Activated naive CD4-positive, alpha-beta T cell treated with anti-CD3 and anti-CD28 coated beads, Interleukin-2, amount 50 U/mL, for 24 hours (primary cell): Measurements from ENCODE around the gene CNPY4.
A peak's percentile ranks its signal among the peaks of the same experiment; 100 is the strongest.

Experiments used
- H3K27ac Mint-ChIP-seq: one replicate; pipeline ENCODE4 v1.8.0; 2021; ENCODE audit warnings: mild to moderate bottlenecking, mixed read lengths
- H3K27me3 Mint-ChIP-seq: one replicate; pipeline ENCODE4 v1.8.0; 2021; ENCODE audit warnings: mixed read lengths
- H3K36me3 Mint-ChIP-seq: one replicate; pipeline ENCODE4 v1.8.0; 2021; ENCODE audit warnings: mixed read lengths
- H3K4me1 Mint-ChIP-seq: one replicate; pipeline ENCODE4 v1.8.0; 2021; ENCODE audit warnings: mixed read lengths
- H3K4me3 Mint-ChIP-seq: one replicate; pipeline ENCODE4 v1.8.0; 2021; ENCODE audit warnings: mild to moderate bottlenecking, mixed read lengths
- H3K9me3 Mint-ChIP-seq: one replicate; pipeline ENCODE4 v1.8.0; 2021; ENCODE audit warnings: mixed read lengths

The CNPY4 gene

GRCh38 chr7:100147278-100147677, 27.8 kb downstream of the CNPY4 start:
- no peak overlapping the region for H3K4me3 Mint-ChIP-seq
- H3K27ac Mint-ChIP-seq, result no peak overlapping the region
- H3K4me1 Mint-ChIP-seq, result peaks cover 29% of the 10 kb centered on the region
- no peaks in the 10 kb centered on the region for H3K27me3 Mint-ChIP-seq
- H3K9me3 Mint-ChIP-seq, result no peaks in the 10 kb centered on the region
- H3K36me3 Mint-ChIP-seq, result peaks cover 5% of the 10 kb centered on the region

GRCh38 chr7:100148225-100148558, 28.8 kb downstream of the CNPY4 start:
- Mint-ChIP-seq H3K27me3 (no peaks in the 10 kb centered on the region), H3K9me3 (no peaks in the 10 kb centered on the region), H3K4me1 (peaks cover 34% of the 10 kb centered on the region), H3K27ac (peak overlapping the region; percentile 93), H3K36me3 (peaks cover 6% of the 10 kb centered on the region), H3K4me3 (peak overlapping the region; percentile 87)

- Mint-ChIP-seq H3K36me3 (peaks cover 6% of the 10 kb centered on the region), H3K9me3 (no peaks in the 10 kb centered on the region), H3K27ac (peak within 1 kb of the TSS; percentile 93), H3K4me3 (peak within 1 kb of the TSS; percentile 87), H3K4me1 (peaks cover 37% of the 10 kb centered on the region), H3K27me3 (no peaks in the 10 kb centered on the region)
Measured at GRCh38 chr7:100148559-100149328, 29.3 kb downstream of the CNPY4 start, which contains the start of gene LAMTOR4. Gene LAMTOR4 (plus strand): TSS chr7:100148918. CDS start chr7:100148973, 55 bp downstream.

GRCh38 chr7:100152404-100152803, 33.0 kb downstream of the CNPY4 start:
- H3K36me3 Mint-ChIP-seq, result peaks cover 6% of the 10 kb centered on the region
- H3K27me3 Mint-ChIP-seq, result no peaks in the 10 kb centered on the region
- no peak overlapping the region for H3K4me3 Mint-ChIP-seq
- no peaks in the 10 kb centered on the region for H3K9me3 Mint-ChIP-seq
- peaks cover 56% of the 10 kb centered on the region for H3K4me1 Mint-ChIP-seq
- H3K27ac Mint-ChIP-seq, result no peak overlapping the region

- Mint-ChIP-seq H3K9me3 (no peaks in the 10 kb centered on the region), H3K4me1 (peaks cover 55% of the 10 kb centered on the region), H3K4me3 (no peak overlapping the region), H3K27ac (no peak overlapping the region), H3K27me3 (no peaks in the 10 kb centered on the region), H3K36me3 (peaks cover 9% of the 10 kb centered on the region)
Measured at GRCh38 chr7:100152937-100153666, 33.7 kb downstream of the CNPY4 start.

GRCh38 chr7:100153708-100154535, 34.5 kb downstream of the CNPY4 start:
- peaks cover 50% of the 10 kb centered on the region for H3K4me1 Mint-ChIP-seq
- no peaks in the 10 kb centered on the region for H3K9me3 Mint-ChIP-seq
- H3K4me3 Mint-ChIP-seq, result no peak overlapping the region
- peaks cover 9% of the 10 kb centered on the region for H3K36me3 Mint-ChIP-seq
- H3K27ac Mint-ChIP-seq, result no peak overlapping the region
- no peaks in the 10 kb centered on the region for H3K27me3 Mint-ChIP-seq

- Mint-ChIP-seq H3K36me3 (peaks cover 9% of the 10 kb centered on the region), H3K4me3 (no peak overlapping the region), H3K27me3 (no peaks in the 10 kb centered on the region), H3K9me3 (no peaks in the 10 kb centered on the region), H3K4me1 (peaks cover 54% of the 10 kb centered on the region), H3K27ac (peak overlapping the region; percentile 59)
Measured at GRCh38 chr7:100154651-100155491, 35.4 kb downstream of the CNPY4 start.

GRCh38 chr7:100155553-100156317, 36.3 kb downstream of the CNPY4 start:
- Mint-ChIP-seq H3K4me1 (peaks cover 52% of the 10 kb centered on the region), H3K4me3 (no peak overlapping the region), H3K27ac (peak overlapping the region; percentile 59), H3K36me3 (peaks cover 5% of the 10 kb centered on the region), H3K9me3 (no peaks in the 10 kb centered on the region), H3K27me3 (no peaks in the 10 kb centered on the region)

GRCh38 chr7:100156331-100157068, 37.1 kb downstream of the CNPY4 start:
- H3K9me3 Mint-ChIP-seq, result no peaks in the 10 kb centered on the region
- no peaks in the 10 kb centered on the region for H3K27me3 Mint-ChIP-seq
- peak overlapping the region; percentile 85 for H3K27ac Mint-ChIP-seq
- H3K36me3 Mint-ChIP-seq, result peaks cover 5% of the 10 kb centered on the region
- peak overlapping the region; percentile 91 for H3K4me3 Mint-ChIP-seq
- H3K4me1 Mint-ChIP-seq, result peaks cover 55% of the 10 kb centered on the region

GRCh38 chr7:100157069-100157333, 37.6 kb downstream of the CNPY4 start:
- peak overlapping the region; percentile 91 for H3K4me3 Mint-ChIP-seq
- H3K27ac Mint-ChIP-seq, result peak overlapping the region; percentile 85
- H3K36me3 Mint-ChIP-seq, result peaks cover 5% of the 10 kb centered on the region
- peaks cover 56% of the 10 kb centered on the region for H3K4me1 Mint-ChIP-seq
- H3K27me3 Mint-ChIP-seq, result no peaks in the 10 kb centered on the region
- no peaks in the 10 kb centered on the region for H3K9me3 Mint-ChIP-seq

- H3K4me3 Mint-ChIP-seq, result peak overlapping the region; percentile 91
- H3K27me3 Mint-ChIP-seq, result no peaks in the 10 kb centered on the region
- peak overlapping the region; percentile 85 for H3K27ac Mint-ChIP-seq
- H3K9me3 Mint-ChIP-seq, result no peaks in the 10 kb centered on the region
- peaks cover 5% of the 10 kb centered on the region for H3K36me3 Mint-ChIP-seq
- H3K4me1 Mint-ChIP-seq, result peaks cover 53% of the 10 kb centered on the region
Measured at GRCh38 chr7:100157334-100158228, 38.1 kb downstream of the CNPY4 start.

- Mint-ChIP-seq H3K36me3 (peaks cover 3% of the 10 kb centered on the region), H3K9me3 (no peaks in the 10 kb centered on the region), H3K27ac (peak within 1 kb of the TSS; percentile 88), H3K4me1 (peaks cover 60% of the 10 kb centered on the region), H3K27me3 (no peaks in the 10 kb centered on the region), H3K4me3 (peak within 1 kb of the TSS; percentile 91)
Measured at GRCh38 chr7:100158229-100159098, 39.0 kb downstream of the CNPY4 start, which contains the start of gene TRAPPC14. Gene TRAPPC14 (minus strand): TSS chr7:100158723. CDS start chr7:100158499, 224 bp downstream.
